Measurements from ENCODE around the gene CARTPT.

CARTPT gene

DNA sequence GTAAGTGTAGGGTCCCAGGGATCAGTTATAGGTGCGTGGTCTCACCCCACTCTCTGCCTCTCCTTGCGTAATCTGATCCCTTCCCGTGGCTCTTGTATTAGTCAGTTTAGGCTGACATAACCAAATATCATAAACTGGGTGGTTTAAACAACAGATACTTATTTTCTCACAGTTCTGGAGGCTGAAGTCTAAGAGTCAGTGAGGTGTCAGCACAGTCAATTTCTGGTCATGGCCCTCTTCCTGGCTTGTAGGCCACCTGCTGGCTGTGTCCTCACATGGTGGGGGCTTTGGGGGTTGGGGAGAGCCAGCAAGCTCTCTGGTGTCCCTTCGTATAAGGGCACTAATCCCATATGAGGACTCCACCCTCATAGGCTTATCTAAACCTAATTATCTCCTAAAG is 32.3 kb downstream of the CARTPT start:
- H3K4me1 Mint-ChIP-seq (ENCODE audit: low read depth), result no peaks in the 10 kb centered on the region
- no peaks in the 10 kb centered on the region for H3K27me3 Mint-ChIP-seq
- H3K36me3 Mint-ChIP-seq, result no peaks in the 10 kb centered on the region
- H3K9me3 Mint-ChIP-seq (ENCODE audit: low read depth), result no peaks in the 10 kb centered on the region
- H3K4me3 Mint-ChIP-seq, result no peak overlapping the region
- H3K27ac Mint-ChIP-seq, result no peak overlapping the region

DNA sequence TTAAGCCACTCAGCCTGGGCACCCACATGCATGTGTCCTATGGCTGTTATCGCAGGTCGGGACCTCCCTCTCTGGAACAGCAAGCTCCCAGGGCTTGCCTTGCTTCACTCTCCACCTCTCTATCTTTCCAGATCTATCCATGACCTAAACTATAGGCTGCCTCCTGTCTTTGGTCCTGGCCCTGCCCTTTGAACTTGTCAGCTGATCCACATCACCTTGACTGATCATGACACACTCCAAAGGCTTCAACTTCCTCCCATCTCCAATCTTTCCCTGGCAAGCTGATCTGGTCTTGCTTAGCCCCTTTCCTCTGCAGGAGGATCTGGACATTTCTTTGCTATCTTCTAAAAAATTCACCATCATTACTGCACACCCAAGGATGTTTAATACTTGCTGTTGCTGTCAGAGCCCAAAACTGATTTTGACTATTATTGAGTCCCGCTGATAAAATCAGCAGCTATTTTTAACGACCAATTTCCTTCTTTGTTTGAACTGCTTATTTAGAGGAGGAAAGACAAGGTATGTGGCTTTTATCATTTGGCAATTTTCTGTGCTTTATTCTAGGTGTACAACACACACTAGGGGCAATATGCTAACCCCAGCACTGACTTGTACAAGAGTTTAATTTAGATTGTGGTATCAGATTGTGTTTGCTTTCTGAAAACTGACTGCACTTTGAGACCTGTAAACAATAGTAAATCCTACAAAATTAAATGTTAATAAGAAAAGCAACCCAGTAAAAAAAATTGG is 33.5 kb downstream of the CARTPT start:
- no peaks in the 10 kb centered on the region for H3K27me3 Mint-ChIP-seq
- no peak overlapping the region for H3K27ac Mint-ChIP-seq
- no peak overlapping the region for H3K4me3 Mint-ChIP-seq
- no peaks in the 10 kb centered on the region for H3K36me3 Mint-ChIP-seq
- H3K4me1 Mint-ChIP-seq (ENCODE audit: low read depth), result peaks cover 5% of the 10 kb centered on the region
- no peaks in the 10 kb centered on the region for H3K9me3 Mint-ChIP-seq (ENCODE audit: low read depth)

DNA sequence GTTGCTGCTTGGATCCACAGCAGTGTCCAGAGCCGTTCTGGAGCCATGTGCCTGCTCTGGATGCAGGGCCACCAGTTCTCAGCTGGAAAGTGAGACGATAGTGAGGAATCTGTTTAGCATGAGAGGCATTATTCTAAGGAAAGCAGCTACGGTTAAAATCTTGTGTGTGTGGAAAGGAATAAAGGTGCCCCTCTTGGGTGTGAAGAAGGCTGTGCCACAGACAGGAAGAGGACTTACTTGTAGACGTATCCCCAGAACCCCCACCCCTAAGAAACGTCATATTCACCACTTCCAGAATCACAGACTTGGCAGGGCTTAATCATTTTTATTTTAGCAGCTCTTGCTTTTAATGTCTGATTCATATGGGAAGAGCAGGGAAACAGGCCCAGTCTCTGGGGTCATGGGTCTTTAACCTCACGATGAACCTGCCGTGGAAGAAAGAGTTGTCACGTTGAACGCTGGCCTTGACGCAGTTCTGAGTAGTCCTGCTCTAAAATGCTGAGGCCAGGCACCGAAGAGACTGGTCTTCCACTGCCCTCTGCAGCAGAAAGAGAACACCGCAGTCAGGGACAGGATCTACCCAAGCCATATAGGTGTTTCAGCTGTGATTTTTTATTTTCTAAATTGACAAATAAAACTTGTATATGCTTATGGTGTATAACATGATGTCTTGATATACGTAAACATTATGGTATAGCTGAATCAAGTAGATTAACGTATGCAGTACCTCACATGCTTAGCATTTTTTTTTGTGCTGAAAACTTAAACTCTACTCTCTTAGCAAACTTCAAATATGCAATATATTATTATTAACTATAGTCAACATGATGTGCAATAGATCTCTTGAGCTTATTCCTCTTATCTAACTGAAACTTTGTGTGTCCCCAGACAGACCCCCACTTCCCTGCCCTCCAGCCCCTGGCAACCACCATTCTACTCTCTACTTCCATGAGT is 38.8 kb downstream of the CARTPT start:
- no peak overlapping the region for H3K27ac Mint-ChIP-seq
- H3K4me3 Mint-ChIP-seq, result peak overlapping the region; percentile 1
- H3K27me3 Mint-ChIP-seq, result peaks cover 1% of the 10 kb centered on the region
- no peaks in the 10 kb centered on the region for H3K9me3 Mint-ChIP-seq (ENCODE audit: low read depth)
- H3K36me3 Mint-ChIP-seq, result no peaks in the 10 kb centered on the region
- peaks cover 8% of the 10 kb centered on the region for H3K4me1 Mint-ChIP-seq (ENCODE audit: low read depth)

DNA sequence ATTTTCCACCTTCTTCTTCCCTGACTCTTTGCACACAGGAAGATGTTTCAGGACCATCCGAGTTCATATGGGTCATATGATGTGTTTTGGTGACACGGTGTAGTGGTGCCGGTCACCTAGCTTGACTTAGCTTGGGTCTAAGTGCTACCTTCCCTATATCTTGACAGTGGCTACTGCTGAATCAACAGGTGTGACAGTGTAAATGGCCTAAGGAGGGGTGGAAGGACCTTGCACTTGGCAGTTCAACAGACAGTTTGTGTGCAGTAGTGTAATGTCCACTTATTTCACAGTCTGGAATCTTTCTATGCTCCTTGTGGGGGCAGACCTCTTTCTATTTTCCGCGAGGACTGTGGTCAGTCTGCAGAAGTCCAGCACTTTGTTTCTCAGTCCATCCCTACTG is 43.8 kb downstream of the CARTPT start:
- Mint-ChIP-seq H3K36me3 (no peaks in the 10 kb centered on the region), H3K9me3 (ENCODE audit: low read depth) (no peaks in the 10 kb centered on the region), H3K27ac (no peak overlapping the region)

DNA sequence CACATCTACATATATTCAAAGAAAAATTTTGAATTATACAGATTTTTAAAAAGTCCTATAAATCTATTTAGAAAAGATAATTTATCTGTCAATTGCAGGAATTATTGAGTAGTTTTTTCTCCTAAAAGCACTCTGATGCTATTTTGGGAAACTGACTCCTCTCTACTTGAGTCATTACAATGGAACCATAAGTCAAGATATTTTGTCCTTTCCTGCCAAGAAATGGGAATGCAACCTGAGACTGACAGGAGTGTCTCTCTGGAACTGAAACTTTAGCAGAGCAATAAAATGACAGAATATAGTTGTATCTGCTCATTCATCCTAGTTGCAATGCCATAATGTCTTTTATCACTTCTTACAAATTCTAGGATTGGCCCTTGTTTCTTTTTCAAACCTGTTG is 48.6 kb downstream of the CARTPT start:
- no peaks in the 10 kb centered on the region for H3K9me3 Mint-ChIP-seq (ENCODE audit: low read depth)
- peaks cover 2% of the 10 kb centered on the region for H3K4me1 Mint-ChIP-seq (ENCODE audit: low read depth)
- no peak overlapping the region for H3K27ac Mint-ChIP-seq
- no peaks in the 10 kb centered on the region for H3K36me3 Mint-ChIP-seq
- H3K27me3 Mint-ChIP-seq, result no peaks in the 10 kb centered on the region
- H3K4me3 Mint-ChIP-seq, result no peak overlapping the region

More for the DNA sequence above, 43.8 kb downstream of the CARTPT start:
- H3K4me3 Mint-ChIP-seq, result no peak overlapping the region
- H3K27me3 Mint-ChIP-seq, result peaks cover 1% of the 10 kb centered on the region
- peaks cover 2% of the 10 kb centered on the region for H3K4me1 Mint-ChIP-seq (ENCODE audit: low read depth)

DNA sequence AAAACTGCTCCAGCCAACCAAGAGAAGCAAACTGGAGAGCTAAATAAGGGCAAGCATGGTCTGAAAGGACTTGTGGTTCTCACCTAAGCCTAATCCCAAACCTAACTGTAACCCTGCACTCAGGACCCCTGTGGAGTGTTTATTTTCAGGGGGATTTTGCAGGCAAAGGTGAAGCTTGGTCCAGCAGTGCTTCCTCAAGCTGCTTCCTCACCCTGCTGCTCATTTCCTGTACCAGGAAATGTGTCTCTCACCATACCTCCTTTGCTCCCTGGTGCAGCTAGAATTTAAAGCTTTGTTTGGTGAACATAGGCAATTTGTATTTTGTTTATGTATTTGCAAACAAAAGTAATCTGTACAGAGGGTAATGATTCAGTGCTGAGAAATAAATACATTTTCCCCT is 50.2 kb downstream of the CARTPT start:
- Mint-ChIP-seq H3K27me3 (peaks cover 1% of the 10 kb centered on the region), H3K4me3 (no peak overlapping the region), H3K27ac (no peak overlapping the region), H3K4me1 (ENCODE audit: low read depth) (peaks cover 2% of the 10 kb centered on the region), H3K9me3 (ENCODE audit: low read depth) (no peaks in the 10 kb centered on the region), H3K36me3 (no peaks in the 10 kb centered on the region)

DNA sequence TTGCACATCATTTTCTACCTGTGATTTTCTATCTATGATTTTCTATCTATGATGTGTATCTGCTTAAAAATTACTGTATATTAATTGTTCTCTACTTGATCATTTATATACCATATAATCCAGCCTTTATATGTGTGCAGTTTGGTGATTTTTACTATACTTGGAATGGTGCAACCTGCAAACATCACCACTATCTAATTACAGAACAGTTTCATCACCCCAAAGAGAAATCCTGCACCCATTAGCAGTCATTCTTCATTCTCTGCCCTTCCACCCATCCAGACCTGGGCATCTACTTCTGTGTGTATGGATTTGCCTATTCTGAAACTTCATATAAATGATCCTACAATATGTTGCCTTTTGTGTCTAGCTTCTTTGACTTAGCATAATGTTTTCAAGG is 51.3 kb downstream of the CARTPT start:
- Mint-ChIP-seq H3K4me3 (no peak overlapping the region), H3K9me3 (ENCODE audit: low read depth) (no peaks in the 10 kb centered on the region), H3K4me1 (ENCODE audit: low read depth) (peaks cover 2% of the 10 kb centered on the region), H3K27me3 (peaks cover 2% of the 10 kb centered on the region), H3K36me3 (no peaks in the 10 kb centered on the region), H3K27ac (no peak overlapping the region)

All from activated naive CD8-positive, alpha-beta T cell (primary cell).